Measurements from ENCODE around the gene CD68.
"Not testable (repeated sequence)": the region's sequence is repeated elsewhere in the genome, so short reads cannot be mapped to it uniquely, and the experiment has no call there.

CD68 gene

GRCh38 chr17:7606280-7606679 lies 26.8 kb downstream of the CD68 start:
- FAIRE-seq (no peak), DNase-seq (ENCODE audit: extremely low spot score, insufficient read length, low read depth) (no peak)

GRCh38 chr17:7610641-7611040 lies 31.2 kb downstream of the CD68 start:
- FAIRE-seq = no peak
- no peak for DNase-seq (ENCODE audit: extremely low spot score, insufficient read length, low read depth)

GRCh38 chr17:7611635-7612293 lies 32.3 kb downstream of the CD68 start:
- FAIRE-seq (no peak), DNase-seq (ENCODE audit: extremely low spot score, insufficient read length, low read depth) (no peak)

GRCh38 chr17:7612294-7612640 lies 32.8 kb downstream of the CD68 start:
- no peak for FAIRE-seq
- DNase-seq (ENCODE audit: extremely low spot score, insufficient read length, low read depth) = no peak

GRCh38 chr17:7613769-7614424 lies 34.5 kb downstream of the CD68 start:
- no peak for FAIRE-seq

GRCh38 chr17:7614425-7615264 lies 35.2 kb downstream of the CD68 start, which contains the start of gene FXR2:
TSS of gene FXR2 (minus strand) at chr17:7614897. CDS start at chr17:7614532, 365 bp downstream.
- DNase-seq (ENCODE audit: extremely low spot score, insufficient read length, low read depth) (peak; percentile 99), FAIRE-seq (peak; percentile 100)

More at GRCh38 chr17:7613769-7614424, 34.5 kb downstream of the CD68 start:
- DNase-seq (ENCODE audit: extremely low spot score, insufficient read length, low read depth) = no peak

- FAIRE-seq (no peak), DNase-seq (ENCODE audit: extremely low spot score, insufficient read length, low read depth) (no peak)
These were observed 35.9 kb downstream of the CD68 start for GRCh38 chr17:7615265-7615747.

GRCh38 chr17:7618608-7619007 lies 39.2 kb downstream of the CD68 start:
- DNase-seq (ENCODE audit: extremely low spot score, insufficient read length, low read depth) = no peak
- no peak for FAIRE-seq

GRCh38 chr17:7620835-7621234 lies 41.4 kb downstream of the CD68 start:
- FAIRE-seq (no peak), DNase-seq (ENCODE audit: extremely low spot score, insufficient read length, low read depth) (no peak)

GRCh38 chr17:7623661-7624060 lies 44.2 kb downstream of the CD68 start:
- DNase-seq (ENCODE audit: extremely low spot score, insufficient read length, low read depth) = no peak
- no peak for FAIRE-seq

GRCh38 chr17:7625749-7626148 lies 46.3 kb downstream of the CD68 start:
- not testable (repeated sequence) for FAIRE-seq

GRCh38 chr17:7626307-7626706 lies 46.9 kb downstream of the CD68 start:
- FAIRE-seq = no peak
- no peak for DNase-seq (ENCODE audit: extremely low spot score, insufficient read length, low read depth)

More at GRCh38 chr17:7625749-7626148, 46.3 kb downstream of the CD68 start:
- DNase-seq (ENCODE audit: extremely low spot score, insufficient read length, low read depth) = not testable (repeated sequence)

GRCh38 chr17:7626956-7627249 lies 47.5 kb downstream of the CD68 start:
- DNase-seq (ENCODE audit: extremely low spot score, insufficient read length, low read depth) = no peak
- FAIRE-seq = no peak

- FAIRE-seq = peak; percentile 99
- peak; percentile 97 for DNase-seq (ENCODE audit: extremely low spot score, insufficient read length, low read depth)
These were observed 48.0 kb downstream of the CD68 start, which contains the start of gene SAT2 for GRCh38 chr17:7627250-7628121. TSS of gene SAT2 (minus strand) at chr17:7627821. CDS start at chr17:7627635, 186 bp downstream.

GRCh38 chr17:7629939-7630571 lies 50.6 kb downstream of the CD68 start, which contains the start of gene SHBG:
TSS of gene SHBG (plus strand) at chr17:7630135. CDS start at chr17:7630173, 38 bp downstream.
- no peak for DNase-seq (ENCODE audit: extremely low spot score, insufficient read length, low read depth)

More at GRCh38 chr17:7629939-7630571, 50.6 kb downstream of the CD68 start, which contains the start of gene SHBG:
- no peak for FAIRE-seq
